B cell (primary cell): ENCODE measurements around the gene ARHGEF33. TPM values are rescaled to one million over a fixed set of nuclear protein-coding genes. Genes with fewer than 3 reads are reported as not detected.

ENCODE experiments used
- ATAC-seq: fragments of 200-7000 bp; cut with Tn5 transposase; one replicate; pipeline ENCODE4 v1.10.0; 2021; ENCODE audit warnings: low read depth, mild to moderate bottlenecking, moderate number of reproducible peaks, moderate library complexity
- CTCF ChIA-PET: fragments of 350-600 bp; sonication (Branson Sonifier 250); formaldehyde crosslinking; loops from one replicate; lab custom pipeline; 2021; ENCODE audit warnings: antibody characterized with exemption, inconsistent platforms; lab: Charles Lee
- POLR2A ChIA-PET: fragments of 350-600 bp; sonication (Branson Sonifier 250); formaldehyde crosslinking; loops from one replicate; lab custom pipeline; 2021; ENCODE audit warnings: antibody characterized with exemption; lab: Charles Lee
- DNase-seq: peaks from one replicate; pipeline ENCODE4 v3.0.0; 2013
- H2AFZ ChIP-seq: 2 replicates; pipeline ENCODE4 v1.6.1; 2012; ENCODE audit warnings: mild to moderate bottlenecking, low read depth, low read length; ENCODE audit not compliant: insufficient read depth, poor library complexity, severe bottlenecking
- H3K27ac ChIP-seq, 2 donors: 1 replicate in 1 of 2; 2 replicates in 1 of 2; pipeline ENCODE4 v1.5.1; 2012 to 2013; ENCODE audit warnings: low read length in 2 of 2, mild to moderate bottlenecking in 2 of 2, moderate library complexity in 1 of 2
- H3K27me3 ChIP-seq, 4 experiments: fragments of 200-600 bp in 1 of 4; sonication (generic) in 1 of 4; replicated peaks in 1 of 4; 1 replicate in 2 of 4; 2 replicates in 2 of 4; pipeline versions ENCODE4 v1.6.1 to v1.7.0; 2013 to 2016; ENCODE audit warnings: low read length in 3 of 4, mild to moderate bottlenecking in 2 of 4, mixed read lengths in 1 of 4, moderate library complexity in 1 of 4; ENCODE audit not compliant: insufficient read depth in 4 of 4, control insufficient read depth in 3 of 4; ENCODE audit errors: control extremely low read depth in 1 of 4
- H3K36me3 ChIP-seq, 2 experiments: replicated peaks in 1 of 2; 1 replicate in 1 of 2; 2 replicates in 1 of 2; pipeline versions ENCODE4 v1.6.1 to v1.7.1; 2013; ENCODE audit warnings: low read length in 1 of 2; ENCODE audit not compliant: insufficient read depth in 2 of 2, control insufficient read depth in 1 of 2; ENCODE audit errors: control extremely low read depth in 1 of 2, extremely low read depth in 1 of 2
- H3K4me1 ChIP-seq, 2 donors: fragments of 200-600 bp in 1 of 2; sonication (generic) in 1 of 2; 1 replicate in 1 of 2; 2 replicates in 1 of 2; pipeline versions ENCODE4 v1.5.1 to v1.6.1; 2013 to 2017; ENCODE audit warnings: low read length in 2 of 2; ENCODE audit not compliant: control insufficient read depth in 2 of 2, insufficient read depth in 2 of 2
- H3K4me2 ChIP-seq: replicated peaks from 2 replicates; pipeline ENCODE3; 2012; ENCODE audit warnings: mild to moderate bottlenecking, low read depth, low read length; ENCODE audit not compliant: poor library complexity, severe bottlenecking
- H3K4me3 ChIP-seq, 5 experiments: fragments of 200-600 bp in 1 of 5; sonication (generic) in 1 of 5; 1 replicate in 3 of 5; 2 replicates in 2 of 5; pipeline versions ENCODE4 v1.5.1 to v1.7.0; 2011 to 2016; ENCODE audit warnings: low read length in 4 of 5, mild to moderate bottlenecking in 4 of 5, low read depth in 2 of 5, control low read depth in 1 of 5, moderate library complexity in 1 of 5; ENCODE audit not compliant: insufficient read depth in 1 of 5; ENCODE audit errors: control extremely low read depth in 1 of 5, extremely low read depth in 1 of 5
- H3K79me2 ChIP-seq: fragments of 200-600 bp; sonication (generic); one replicate; pipeline ENCODE4 v1.6.0; 2016; ENCODE audit warnings: low read length; ENCODE audit not compliant: control insufficient read depth, insufficient read depth
- H3K9ac ChIP-seq: fragments of 200-600 bp; sonication (generic); 2 replicates; pipeline ENCODE4 v1.6.1; 2017; ENCODE audit warnings: mild to moderate bottlenecking, low read length, moderate library complexity
- H3K9me3 ChIP-seq, 3 donors: one replicate each; pipeline versions ENCODE4 v1.6.1 to v1.7.1; 2013; ENCODE audit warnings: low read length in 2 of 3; ENCODE audit not compliant: control insufficient read depth in 2 of 3, insufficient read depth in 1 of 3; ENCODE audit errors: control extremely low read depth in 1 of 3
- H4K20me1 ChIP-seq: 2 replicates; pipeline ENCODE4 v1.6.0; 2012; ENCODE audit warnings: mild to moderate bottlenecking, low read length; ENCODE audit not compliant: insufficient read depth, control insufficient read depth, poor library complexity, severe bottlenecking
- H3K27ac Mint-ChIP-seq: one replicate; pipeline ENCODE4 v1.8.0; 2021; ENCODE audit warnings: mixed read lengths
- H3K27me3 Mint-ChIP-seq: one replicate; pipeline ENCODE4 v1.8.0; 2021; ENCODE audit warnings: mixed read lengths
- H3K4me1 Mint-ChIP-seq: one replicate; pipeline ENCODE4 v1.8.0; 2021; ENCODE audit warnings: mixed read lengths
- H3K4me3 Mint-ChIP-seq: one replicate; pipeline ENCODE4 v1.8.0; 2021; ENCODE audit warnings: mixed read lengths
- H3K9me3 Mint-ChIP-seq: one replicate; pipeline ENCODE4 v1.8.0; 2022; ENCODE audit warnings: mixed read lengths; ENCODE audit not compliant: insufficient read depth
- CTCF ChIP-seq: fragments of 200-600 bp; IDR thresholded peaks from one replicate; pipeline ENCODE4 v1.8.0; 2022; ENCODE audit warnings: antibody characterized with exemption, mild to moderate bottlenecking
- EZH2 ChIP-seq: IDR thresholded peaks from 2 replicates; pipeline ENCODE4 v1.6.1; 2012; ENCODE audit warnings: borderline replicate concordance, low read depth, mild to moderate bottlenecking, moderate library complexity, low read length; ENCODE audit not compliant: insufficient read depth, poor library complexity, severe bottlenecking
- WGBS: methylation state at CpG from one replicate; pipeline ENCODE4 v1.1.5; 2013; ENCODE audit warnings: missing lambda C conversion rate; ENCODE audit not compliant: insufficient coverage; 5-methylcytosine and 5-hydroxymethylcytosine counted together
- intact Hi-C: fragments of 100-400 bp; cut with micrococcal nuclease; formaldehyde crosslinking; loops from one replicate; pipeline ENCODE4 v1.10.0; 2022
- polyA plus RNA-seq: library from polyadenylated mRNA; depleted of rRNA; stranded (reverse); fragments of >200 nt; gene quantifications from 2 replicates; pipeline ENCODE4 v1.2.3, GENCODE V29; 2012
- total RNA-seq, 2 donors: library from RNA; stranded (reverse); fragments of 120-200 nt in 1 of 2; gene quantifications; 1 replicate in 1 of 2; 2 replicates in 1 of 2; pipeline versions ENCODE4 v1.2.3 to v1.2.4, GENCODE V29; 2013 to 2022

ARHGEF33 gene
- total and polyA plus RNA-seq, 2 donors (not counting 1 experiment from before 2014, with no cell fraction given) = 0.04 to 0.20 TPM

- no peak overlapping the region for H3K4me3 Mint-ChIP-seq
- no peak for ATAC-seq
- POLR2A ChIA-PET = no interaction called here
Observed at GRCh38 chr2:38978296-38978903, 88.7 kb downstream of the ARHGEF33 start.

More at GRCh38 chr2:38978296-38978903, 88.7 kb downstream of the ARHGEF33 start:
- Histone ChIP-seq H3K36me3 (peaks cover 2 to 7% of the 10 kb centered on the region in 2 experiments), H3K9ac (no peak overlapping the region), H3K79me2 (no peaks in the 10 kb centered on the region), H3K4me2 (no peak overlapping the region), H3K27me3 (no peaks in the 10 kb centered on the region), H4K20me1 (no peaks in the 10 kb centered on the region), H2AFZ (no peak overlapping the region), H3K9me3 (no peaks in the 10 kb centered on the region), H3K4me1 (no peaks in the 10 kb centered on the region), H3K27ac (no peak overlapping the region), H3K4me3 (no peak overlapping the region)
- no peaks in the 10 kb centered on the region for H3K9me3 Mint-ChIP-seq
- intact Hi-C loops = no loop called here
- H3K4me1 Mint-ChIP-seq = no peaks in the 10 kb centered on the region
- TF ChIP-seq EZH2 = no peak
- no peak for TF ChIP-seq CTCF
- H3K27me3 Mint-ChIP-seq = no peaks in the 10 kb centered on the region
- WGBS = 75% methylated on average over 4 of the region's 5 CpGs
- H3K27ac Mint-ChIP-seq = no peak overlapping the region
- DNase-seq = no peak
- CTCF ChIA-PET = no interaction called here
